NCI-H345 treated with DMSO at 0.1 percent for 48 hours (cell line): Measurements from ENCODE around the gene SMG7.
A peak's percentile ranks its signal among the peaks of the same experiment; 100 is the strongest.

ENCODE experiments used
- DNase-seq: peaks from one replicate; lab custom pipeline; 2025; ENCODE audit not compliant: unreplicated experiment; lab: John Stamatoyannopoulos, UW

SMG7 gene

DNA sequence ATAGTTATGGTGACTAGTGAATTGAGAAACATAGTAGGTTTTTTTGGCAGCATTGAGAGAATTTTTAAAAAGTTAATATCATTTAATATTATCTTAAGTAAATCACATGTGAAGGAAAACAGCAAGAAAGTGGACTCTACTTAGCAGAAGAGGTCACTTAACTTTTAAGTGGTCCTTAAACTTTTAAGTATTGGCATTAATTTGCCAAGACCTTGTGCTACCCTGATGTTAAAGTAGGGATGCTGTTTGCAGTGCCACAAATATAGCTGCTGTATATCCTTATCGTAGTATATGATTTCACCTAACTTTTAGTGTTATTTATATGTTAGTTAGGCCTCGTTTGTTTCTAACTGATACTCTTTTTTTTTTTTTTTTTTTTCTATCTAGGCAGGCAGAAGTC lies 40.2 kb downstream of the SMG7 start:
- DNase-seq, result no peak

DNA sequence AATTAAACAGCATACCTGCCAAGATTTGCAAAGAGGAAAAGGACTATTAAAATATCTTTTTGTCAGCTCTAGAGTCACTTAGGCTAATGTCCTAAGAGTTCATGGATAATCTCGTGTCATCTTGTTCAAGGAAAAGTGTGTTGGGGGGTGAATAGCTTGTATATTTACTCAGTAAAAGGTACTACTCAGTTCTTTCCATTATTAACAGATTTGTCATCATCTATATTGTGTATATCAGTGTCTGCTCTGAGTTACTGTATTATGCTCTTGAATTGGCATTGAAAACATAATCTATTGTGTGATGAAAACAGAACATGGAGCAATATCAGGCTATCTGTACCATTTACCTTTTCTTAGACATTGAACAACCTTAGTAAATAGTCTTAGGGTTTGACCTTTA lies 41.9 kb downstream of the SMG7 start:
- DNase-seq, result no peak

DNA sequence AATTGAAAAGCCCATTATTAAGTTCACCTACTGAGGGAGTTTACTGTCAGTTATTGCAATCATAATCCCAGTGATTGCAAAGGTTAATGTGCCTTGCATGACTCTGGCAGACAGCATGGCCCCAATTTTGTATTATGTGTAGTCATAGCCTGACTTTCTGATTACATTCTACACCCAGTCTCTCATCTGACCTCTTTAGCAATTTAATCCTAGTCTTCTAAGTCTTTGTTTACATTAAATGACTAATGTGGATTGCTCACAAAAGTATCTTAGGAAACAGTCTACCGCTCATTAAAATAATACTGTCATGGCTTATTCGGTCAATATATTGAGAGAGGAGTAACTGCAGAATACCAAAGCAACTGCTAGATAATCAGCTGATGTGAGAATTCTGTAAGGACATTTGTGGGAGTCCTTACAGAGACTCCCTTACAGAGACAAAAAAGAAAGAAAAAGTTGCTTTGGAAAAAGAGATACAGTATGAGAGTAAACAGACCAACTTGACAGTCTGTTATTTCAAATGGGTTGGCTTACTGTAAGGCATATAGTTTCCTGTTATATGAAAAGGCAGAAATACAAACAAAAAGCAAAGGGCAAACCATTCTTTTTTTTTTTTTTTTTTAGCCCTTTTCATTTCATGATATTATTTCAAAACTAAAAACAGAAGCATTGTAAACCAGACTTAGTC lies 42.8 kb downstream of the SMG7 start:
- no peak for DNase-seq

DNA sequence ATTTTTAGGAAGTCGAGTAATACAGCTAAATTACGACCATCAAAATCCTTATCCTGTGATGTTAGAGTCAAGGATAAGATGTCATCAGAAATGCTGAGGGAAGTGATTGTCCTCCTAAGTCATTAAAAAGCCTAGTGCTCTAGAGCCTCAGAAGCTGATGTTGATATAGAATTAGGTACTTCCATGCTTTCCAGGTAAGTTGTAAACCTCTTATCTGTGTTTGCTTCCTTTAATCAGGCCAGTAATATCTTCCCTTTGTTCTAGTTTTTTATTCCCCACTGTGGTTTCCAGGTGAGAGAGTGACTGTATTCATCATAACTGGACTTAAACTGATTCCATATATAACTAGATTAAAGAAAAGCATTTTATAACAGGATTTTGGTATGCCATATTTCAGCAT lies 44.4 kb downstream of the SMG7 start:
- no peak for DNase-seq

DNA sequence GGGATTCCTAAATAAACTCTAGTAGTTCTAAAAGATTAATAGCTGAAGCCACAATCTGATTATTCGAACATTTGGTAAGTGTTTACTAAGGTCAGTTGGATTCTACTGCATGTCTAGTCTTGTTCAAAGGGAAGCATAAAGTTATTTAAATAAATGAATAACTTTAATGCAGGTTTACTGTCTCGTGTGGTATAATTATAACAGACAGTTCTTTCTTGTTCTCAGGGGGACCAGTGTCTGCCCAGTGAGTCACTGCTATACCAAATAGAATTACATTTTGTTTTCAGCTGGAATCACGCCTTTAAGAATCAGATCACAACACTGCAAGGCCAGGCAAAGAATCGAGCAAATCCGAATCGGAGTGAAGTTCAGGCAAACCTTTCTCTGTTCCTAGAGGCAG lies 45.1 kb downstream of the SMG7 start:
- no peak for DNase-seq

DNA sequence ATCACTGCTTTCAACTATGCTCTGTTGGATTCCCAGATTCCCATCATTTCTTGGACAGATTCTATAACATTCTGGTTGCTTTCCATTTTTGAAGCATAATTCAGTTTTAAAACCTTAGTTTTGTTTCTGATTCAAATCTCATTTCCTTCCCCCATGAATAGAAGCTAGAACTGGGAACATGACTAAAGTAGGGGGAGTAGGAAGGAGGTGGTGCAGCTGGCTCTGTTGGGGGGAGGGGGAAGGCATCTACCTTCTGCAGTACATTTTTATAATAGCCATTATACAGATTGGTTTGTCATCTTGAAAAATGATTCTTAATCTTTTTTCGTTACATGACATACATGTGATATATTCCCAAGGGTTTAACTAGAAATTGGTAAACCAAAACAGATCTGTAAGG lies 48.1 kb downstream of the SMG7 start:
- DNase-seq, result no peak

DNA sequence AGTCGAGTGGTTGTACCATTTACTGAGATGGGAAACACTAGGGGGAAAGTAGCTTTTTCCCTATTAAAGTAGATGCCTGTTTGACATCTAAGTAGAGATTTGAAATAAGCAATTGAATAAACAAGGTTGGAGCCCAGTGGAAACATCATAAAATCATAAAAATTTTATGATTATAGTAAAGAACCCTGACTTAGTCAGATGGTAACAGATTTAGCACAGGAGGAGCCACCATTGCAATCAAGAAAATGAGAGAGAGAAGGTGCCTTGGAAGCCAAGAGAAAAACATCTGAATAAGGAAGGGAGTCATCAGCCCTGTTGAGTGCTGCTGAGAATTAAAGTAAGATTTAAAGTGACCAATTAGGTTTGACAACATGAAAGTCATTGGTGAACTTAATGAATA lies 49.8 kb downstream of the SMG7 start:
- DNase-seq, result no peak

DNA sequence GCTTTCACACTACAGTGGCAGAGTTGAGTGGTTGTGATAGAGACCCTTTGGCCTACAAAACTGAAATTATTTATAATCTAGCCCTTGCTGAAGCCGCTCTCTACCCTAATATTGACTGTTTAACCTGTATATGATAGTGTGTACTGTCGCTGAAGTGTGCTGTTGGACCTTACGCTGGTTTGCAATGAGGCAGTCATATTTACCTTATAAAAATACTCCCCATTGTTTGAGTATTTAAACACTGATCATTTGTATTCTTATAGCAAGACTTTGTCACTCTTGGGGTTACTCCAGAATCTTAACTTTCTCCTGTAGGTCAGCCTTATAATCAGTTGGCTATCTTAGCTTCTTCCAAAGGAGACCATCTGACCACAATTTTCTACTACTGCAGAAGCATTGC lies 56.3 kb downstream of the SMG7 start:
- DNase-seq, result no peak

DNA sequence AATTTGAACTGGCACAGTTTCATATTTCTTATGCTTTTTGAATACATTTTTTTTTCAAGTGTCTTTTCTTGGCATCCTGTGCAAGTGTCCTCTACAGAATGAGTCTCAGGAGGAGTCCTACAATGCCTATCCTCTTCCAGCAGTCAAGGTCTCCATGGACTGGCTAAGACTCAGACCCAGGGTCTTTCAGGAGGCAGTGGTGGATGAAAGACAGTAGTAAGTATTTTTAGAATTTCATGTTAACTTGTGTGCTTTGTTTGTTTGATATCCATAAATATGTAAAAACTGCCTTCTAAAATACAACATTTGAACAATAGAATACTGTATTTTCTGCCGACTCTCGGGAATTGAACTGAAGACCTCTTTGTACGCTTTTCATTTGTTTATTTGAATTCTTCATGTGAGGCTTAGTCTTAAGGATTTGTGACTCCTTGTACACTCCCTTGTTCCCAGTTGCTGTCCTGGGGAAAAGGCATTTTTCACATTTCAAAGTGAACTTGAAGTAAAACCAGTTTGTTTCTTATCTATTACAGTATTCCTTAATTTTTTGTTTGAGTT lies 61.4 kb downstream of the SMG7 start:
- no peak for DNase-seq

DNA sequence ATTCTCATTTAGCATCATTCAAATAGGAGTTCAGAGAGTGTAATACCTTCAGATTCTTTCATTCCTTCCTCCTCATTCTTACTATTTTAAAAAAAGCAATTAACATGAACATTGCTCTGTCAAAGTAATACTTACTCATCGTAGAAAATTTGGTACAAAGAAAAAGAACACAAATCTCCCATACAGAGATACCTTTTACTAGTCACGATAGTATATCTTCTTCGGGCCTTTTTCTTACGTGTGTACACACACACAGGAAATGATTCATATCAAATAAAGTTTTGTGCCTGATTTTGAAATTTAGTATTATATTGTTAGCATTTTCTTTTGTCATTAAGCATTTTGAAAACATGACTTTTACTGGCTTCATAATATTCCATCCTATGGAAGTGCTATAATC lies 65.1 kb downstream of the SMG7 start:
- DNase-seq, result no peak

DNA sequence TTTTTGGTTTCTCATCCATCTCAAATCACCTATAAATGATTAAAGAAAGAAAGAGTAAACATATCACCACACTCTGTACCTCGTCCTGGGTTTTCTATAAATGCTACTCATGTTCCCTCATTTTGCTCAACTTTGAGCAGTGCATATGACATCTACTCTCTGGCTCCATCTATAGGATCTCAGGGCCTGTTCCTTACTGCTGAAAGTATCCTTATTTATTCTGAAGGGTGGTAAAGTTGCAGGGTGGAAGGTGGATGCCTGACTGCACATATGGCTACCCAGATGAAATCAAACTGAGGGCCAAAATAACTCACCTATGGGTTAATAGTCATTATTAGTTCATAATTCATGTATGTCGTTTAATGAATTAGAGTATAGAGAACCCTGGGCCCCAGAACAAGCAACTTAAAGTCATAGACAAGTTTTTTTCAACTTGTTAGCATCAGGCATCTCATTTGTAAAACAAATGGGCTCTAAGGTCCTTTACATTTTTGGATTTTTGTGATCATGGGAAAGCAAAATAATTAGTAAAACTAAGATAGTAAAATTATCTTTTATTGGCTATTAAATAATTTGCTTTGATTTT lies 71.4 kb downstream of the SMG7 start:
- DNase-seq, result no peak

DNA sequence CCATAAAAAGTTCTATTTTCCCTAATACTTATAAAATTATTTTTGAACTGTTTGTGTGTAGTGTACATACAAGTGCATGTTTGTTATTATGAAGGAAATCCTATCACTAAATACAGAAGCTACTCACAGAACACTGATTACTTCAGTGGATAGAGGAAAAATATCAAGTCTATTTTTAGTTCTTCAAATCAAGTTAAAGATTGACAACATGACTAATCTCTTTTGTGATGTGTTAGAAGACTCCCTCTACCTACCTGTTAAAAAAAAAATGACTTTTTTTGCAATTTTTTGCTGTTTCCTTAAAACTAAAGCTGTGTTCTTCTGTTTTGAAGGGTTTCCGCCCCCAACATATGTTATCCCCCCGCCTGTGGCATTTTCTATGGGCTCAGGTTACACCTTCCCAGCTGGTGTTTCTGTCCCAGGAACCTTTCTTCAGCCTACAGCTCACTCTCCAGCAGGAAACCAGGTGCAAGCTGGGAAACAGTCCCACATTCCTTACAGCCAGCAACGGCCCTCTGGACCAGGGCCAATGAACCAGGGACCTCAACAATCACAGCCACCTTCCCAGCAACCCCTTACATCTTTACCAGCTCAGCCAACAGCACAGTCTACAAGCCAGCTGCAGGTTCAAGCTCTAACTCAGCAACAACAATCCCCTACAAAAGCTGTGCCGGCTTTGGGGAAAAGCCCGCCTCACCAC lies 72.4 kb downstream of the SMG7 start:
- no peak for DNase-seq

DNA sequence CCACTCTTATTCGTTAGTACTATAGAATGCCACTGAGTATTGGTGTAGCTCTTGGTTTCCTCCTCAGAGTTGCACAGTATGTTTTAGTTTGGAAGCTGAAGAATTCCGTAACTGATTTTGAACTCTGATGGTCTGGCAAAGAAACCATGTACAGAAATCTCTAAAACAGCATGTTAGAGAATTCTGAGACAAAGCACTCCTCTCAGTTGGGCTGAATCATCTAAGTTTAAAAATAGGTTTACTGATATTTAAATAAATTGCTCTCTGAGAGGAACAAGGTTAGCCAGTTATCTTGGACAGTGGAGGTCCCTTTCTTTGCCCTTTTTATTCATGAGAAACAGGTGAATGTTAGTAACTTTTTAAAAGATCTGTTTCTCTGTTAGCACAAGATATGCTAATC lies 74.1 kb downstream of the SMG7 start:
- DNase-seq, result no peak

DNA sequence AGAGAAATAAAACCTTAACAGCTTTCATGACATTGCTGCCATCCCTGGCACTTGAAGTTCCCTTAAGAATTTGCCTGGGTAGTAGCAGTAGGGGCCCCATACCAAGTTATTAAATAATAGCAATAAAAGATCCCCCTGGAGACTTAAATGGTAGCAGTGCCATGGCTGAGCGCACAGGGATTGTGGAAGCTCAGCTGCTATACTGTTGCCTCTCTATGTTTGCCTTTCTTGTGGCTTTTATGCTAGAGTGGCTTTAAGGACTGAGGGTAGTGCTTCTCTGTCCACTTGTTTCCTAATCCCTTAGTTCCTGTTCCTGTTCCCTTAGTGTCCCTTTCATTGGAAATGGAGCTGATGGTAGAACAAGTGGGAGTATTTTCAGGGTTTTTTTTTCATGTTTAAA lies 75.8 kb downstream of the SMG7 start:
- DNase-seq, result peak; percentile 79

DNA sequence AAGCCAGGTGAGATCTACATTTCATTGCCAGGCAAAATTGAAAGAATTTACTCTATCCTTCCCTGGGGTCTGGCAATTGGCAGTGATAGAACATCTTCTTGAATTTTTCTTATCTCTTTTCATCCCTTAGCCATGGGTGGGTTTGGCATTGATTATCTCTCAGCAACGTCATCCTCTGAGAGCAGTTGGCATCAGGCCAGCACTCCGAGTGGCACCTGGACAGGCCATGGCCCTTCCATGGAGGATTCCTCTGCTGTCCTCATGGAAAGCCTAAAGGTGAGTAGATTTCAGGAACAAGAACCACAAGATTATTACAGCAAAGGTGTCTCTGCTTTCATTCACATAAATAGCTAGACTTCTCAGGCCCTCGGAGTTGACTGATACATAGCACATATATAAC lies 78.6 kb downstream of the SMG7 start:
- no peak for DNase-seq

DNA sequence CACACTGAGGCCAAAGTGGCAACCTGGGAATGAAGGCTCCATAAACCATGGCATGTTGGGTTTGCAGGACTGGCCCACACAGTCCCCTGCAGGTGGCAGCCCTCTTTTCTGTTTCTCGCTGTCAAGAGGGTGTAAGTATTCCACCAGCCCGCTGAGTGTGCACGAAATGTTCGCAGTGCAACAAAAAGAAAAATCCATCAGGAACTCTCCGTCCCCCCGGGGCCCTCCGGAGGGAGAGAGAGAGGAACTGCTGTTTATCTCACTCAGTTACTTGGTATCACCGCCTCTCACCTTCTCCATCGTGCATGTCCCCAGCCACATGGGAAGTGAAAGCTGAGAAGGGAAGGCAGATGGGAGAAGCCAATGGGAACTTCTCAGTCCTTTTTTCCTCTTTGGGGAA lies 79.6 kb downstream of the SMG7 start:
- DNase-seq, result no peak

DNA sequence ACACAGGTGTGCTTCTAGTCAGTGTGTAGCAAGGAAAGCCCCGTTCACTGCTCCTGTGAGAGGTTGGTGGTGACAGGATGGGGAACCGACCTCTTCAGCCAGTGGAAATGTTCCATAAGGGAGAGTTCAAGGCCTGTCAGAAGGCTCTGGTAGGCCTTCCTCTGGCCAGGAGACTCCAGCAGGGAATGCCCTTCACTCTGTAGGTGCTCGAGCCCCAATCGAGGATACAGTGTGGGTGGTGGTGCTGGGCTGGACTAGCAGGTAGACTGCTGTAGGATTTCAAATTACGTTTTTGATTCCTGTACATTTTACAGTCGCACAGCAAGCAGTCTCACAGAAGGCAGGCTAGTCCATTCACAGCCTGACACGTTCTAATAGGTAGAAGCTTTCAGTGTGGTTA lies 80.1 kb downstream of the SMG7 start:
- DNase-seq, result no peak

DNA sequence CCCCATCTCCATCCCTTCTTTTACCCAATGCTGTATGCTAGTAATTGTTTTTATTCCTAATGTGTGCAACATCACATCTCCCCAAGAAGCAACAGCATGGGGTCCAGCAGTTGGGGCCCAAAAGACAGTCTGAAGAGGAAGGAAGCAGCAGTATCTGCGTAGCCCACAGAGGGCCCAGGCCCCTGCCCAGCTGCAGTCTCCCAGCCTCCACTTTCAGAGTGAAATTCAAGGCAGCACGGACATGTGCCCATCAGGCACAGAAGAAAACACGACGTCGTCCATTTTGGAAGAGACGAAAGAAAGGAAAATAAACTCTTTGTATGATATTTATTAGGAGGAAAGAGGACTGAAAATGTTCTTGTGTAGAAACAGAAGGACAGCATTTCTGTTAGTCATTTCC lies 80.6 kb downstream of the SMG7 start:
- DNase-seq, result no peak

DNA sequence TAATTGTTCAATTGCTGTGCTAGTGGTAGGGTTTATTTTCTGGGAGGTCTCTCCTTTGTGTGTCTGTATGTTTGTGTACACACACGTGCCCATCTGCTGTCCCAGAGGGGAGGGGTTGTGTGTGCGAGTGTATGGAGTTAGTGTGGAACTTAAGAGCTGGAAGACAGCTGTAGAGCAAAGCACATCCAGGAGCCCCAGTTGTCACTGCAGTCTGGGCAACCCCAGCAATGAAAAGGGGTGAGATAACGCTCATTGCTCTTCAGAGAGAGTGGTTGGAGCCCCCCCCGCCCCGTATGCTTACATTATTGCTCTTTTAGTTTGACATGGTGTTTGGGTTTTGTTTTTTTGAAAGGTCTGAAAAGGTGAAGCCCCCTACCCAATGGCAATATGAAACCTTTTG lies 81.0 kb downstream of the SMG7 start:
- DNase-seq, result no peak

DNA sequence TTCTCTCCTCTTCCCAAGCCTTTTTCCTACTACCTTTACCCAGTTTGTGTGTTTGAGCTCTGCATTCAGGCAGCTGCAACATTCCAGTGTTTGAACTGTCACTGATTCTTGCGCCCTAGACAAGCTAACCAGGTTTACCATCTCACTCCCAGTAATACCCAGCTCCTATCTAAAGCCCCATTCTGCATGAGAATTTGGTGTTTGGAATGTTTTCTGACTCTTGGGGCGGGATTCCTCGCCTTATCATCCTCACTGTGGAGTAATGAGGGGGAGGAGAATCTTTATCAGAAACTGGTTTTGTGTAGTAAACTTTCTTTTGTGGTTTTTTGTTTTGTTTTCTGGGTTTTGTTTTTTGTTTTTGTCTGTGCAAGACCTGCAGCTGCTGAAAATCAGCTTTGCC lies 81.5 kb downstream of the SMG7 start:
- no peak for DNase-seq

DNA sequence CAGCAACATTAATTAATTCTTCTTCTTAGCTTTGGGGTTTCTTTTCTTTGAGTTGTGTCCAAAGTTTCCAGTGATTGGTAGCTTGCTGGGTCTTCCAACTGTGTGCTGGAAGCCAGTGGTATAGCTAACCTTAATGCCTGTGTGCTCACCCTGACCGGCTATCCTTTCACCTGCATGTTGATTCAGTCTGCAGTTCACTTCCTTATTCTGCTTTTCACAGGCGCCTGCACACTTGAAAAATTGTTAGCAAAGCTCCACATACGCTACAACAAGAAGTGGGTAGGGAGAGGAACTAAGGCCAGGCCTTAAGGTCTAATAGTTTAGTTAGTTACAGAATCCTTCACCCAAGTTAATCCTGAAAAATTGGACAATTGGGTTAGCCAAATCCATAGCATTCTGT lies 82.3 kb downstream of the SMG7 start:
- DNase-seq, result no peak

DNA sequence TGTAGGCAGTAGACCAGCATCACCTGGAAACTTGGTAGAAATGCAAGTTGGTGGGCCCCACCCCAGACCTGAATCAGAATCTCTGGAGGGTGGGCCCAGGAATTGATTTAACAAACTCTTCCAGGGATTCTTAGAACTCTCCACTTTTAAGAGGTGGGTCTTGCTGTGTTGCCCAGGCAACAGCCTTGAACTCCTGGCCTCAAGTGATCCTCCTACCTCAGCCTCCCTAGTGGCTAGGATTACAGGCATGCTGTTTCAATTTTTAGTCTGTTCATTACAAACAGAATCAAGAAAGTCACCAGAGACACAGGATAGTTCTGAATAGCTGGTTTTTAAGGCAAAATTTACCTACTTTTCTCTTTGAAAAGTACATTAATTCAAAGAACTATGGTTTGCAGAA lies 86.8 kb downstream of the SMG7 start:
- no peak for DNase-seq
